ENCODE measurements around the gene EBF4. TPM values are rescaled to one million over a fixed set of nuclear protein-coding genes. Genes with fewer than 3 reads are reported as not detected.

EBF4 gene
- total RNA-seq, 2 donors from 2014 or later: 6.4 to 12.1 TPM

GRCh38 chr20:2653556-2654383 lies 38.8 kb upstream of the EBF4 start:
- peak overlapping the region; percentile 97 for H3K4me3 ChIP-seq (ENCODE audit: low read length)
- H3K36me3 ChIP-seq (ENCODE audit: control insufficient read depth, insufficient read depth, low read length): peaks cover 51% of the 10 kb centered on the region
- H3K27me3 ChIP-seq (ENCODE audit: control insufficient read depth, insufficient read depth, low read length, poor library complexity, severe bottlenecking): no peaks in the 10 kb centered on the region
- peaks cover 56% of the 10 kb centered on the region for H3K36me3 Mint-ChIP-seq (ENCODE audit: low read depth)
- peaks cover 7% of the 10 kb centered on the region for H3K4me1 ChIP-seq (ENCODE audit: control insufficient read depth, insufficient read depth, low read length)
- H3K27ac Mint-ChIP-seq: peak overlapping the region; percentile 94
- no peaks in the 10 kb centered on the region for H3K9me3 Mint-ChIP-seq
- no peak overlapping the region for H3K27ac ChIP-seq (ENCODE audit: low read depth, low read length)
- no peaks in the 10 kb centered on the region for H3K27me3 Mint-ChIP-seq (ENCODE audit: insufficient read depth)
- peak; percentile 37 for DNase-seq
- TF ChIP-seq, protein P1, sequence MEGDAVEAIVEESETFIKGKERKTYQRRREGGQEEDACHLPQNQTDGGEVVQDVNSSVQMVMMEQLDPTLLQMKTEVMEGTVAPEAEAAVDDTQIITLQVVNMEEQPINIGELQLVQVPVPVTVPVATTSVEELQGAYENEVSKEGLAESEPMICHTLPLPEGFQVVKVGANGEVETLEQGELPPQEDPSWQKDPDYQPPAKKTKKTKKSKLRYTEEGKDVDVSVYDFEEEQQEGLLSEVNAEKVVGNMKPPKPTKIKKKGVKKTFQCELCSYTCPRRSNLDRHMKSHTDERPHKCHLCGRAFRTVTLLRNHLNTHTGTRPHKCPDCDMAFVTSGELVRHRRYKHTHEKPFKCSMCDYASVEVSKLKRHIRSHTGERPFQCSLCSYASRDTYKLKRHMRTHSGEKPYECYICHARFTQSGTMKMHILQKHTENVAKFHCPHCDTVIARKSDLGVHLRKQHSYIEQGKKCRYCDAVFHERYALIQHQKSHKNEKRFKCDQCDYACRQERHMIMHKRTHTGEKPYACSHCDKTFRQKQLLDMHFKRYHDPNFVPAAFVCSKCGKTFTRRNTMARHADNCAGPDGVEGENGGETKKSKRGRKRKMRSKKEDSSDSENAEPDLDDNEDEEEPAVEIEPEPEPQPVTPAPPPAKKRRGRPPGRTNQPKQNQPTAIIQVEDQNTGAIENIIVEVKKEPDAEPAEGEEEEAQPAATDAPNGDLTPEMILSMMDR (conservative IDR thresholded peaks at IDR 0.05): no peak
- H3K4me1 Mint-ChIP-seq: peaks cover 10% of the 10 kb centered on the region
- H3K4me3 Mint-ChIP-seq: peak overlapping the region; percentile 87
- 34 to 55% methylated on average over 12 to 24 of the region's 24 CpGs for WGBS, 2 experiments (ENCODE audit: insufficient coverage in 1 of 2, insufficient read length in 1 of 2)
- H3K9me3 ChIP-seq (ENCODE audit: control insufficient read depth, low read length): no peaks in the 10 kb centered on the region
- H3K9ac ChIP-seq (ENCODE audit: extremely low read depth, low read length, poor library complexity, severe bottlenecking): peak overlapping the region; percentile 94

GRCh38 chr20:2654384-2654822 lies 38.2 kb upstream of the EBF4 start:
- Mint-ChIP-seq H3K9me3 (no peaks in the 10 kb centered on the region), H3K4me1 (peaks cover 10% of the 10 kb centered on the region), H3K27me3 (ENCODE audit: insufficient read depth) (no peaks in the 10 kb centered on the region), H3K36me3 (ENCODE audit: low read depth) (peaks cover 61% of the 10 kb centered on the region), H3K4me3 (peak overlapping the region; percentile 87), H3K27ac (peak overlapping the region; percentile 81)
- 94 to 97% methylated on average over 6 to 9 of the region's 9 CpGs for WGBS, 2 experiments (ENCODE audit: insufficient coverage in 1 of 2, insufficient read length in 1 of 2)
- Histone ChIP-seq H3K9me3 (ENCODE audit: control insufficient read depth, low read length) (no peaks in the 10 kb centered on the region), H3K4me3 (ENCODE audit: low read length) (peak overlapping the region; percentile 97), H3K4me1 (ENCODE audit: control insufficient read depth, insufficient read depth, low read length) (peaks cover 7% of the 10 kb centered on the region), H3K36me3 (ENCODE audit: control insufficient read depth, insufficient read depth, low read length) (peaks cover 57% of the 10 kb centered on the region), H3K9ac (ENCODE audit: extremely low read depth, low read length, poor library complexity, severe bottlenecking) (no peak overlapping the region), H3K27me3 (ENCODE audit: control insufficient read depth, insufficient read depth, low read length, poor library complexity, severe bottlenecking) (no peaks in the 10 kb centered on the region), H3K27ac (ENCODE audit: low read depth, low read length) (no peak overlapping the region)
- TF ChIP-seq, protein P1 (conservative IDR thresholded peaks at IDR 0.05): no peak
- DNase-seq: no peak

DNA sequence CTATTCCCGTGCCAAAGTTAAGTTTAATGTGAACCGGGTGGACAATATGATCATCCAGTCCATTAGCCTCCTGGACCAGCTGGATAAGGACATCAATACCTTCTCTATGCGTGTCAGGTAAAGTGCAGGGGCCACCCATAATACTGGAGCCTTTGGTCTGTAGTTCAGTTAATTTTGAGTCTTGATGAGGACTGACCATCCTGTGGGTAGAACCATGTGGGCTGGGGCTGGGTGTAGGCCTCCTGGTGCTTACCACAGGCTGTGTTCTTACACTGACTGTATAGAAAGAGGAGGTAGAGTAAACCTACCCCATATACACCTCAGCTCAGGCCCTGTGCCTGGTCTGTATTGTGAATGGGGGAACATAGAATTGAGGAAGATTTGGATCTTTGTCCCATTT lies 37.7 kb upstream of the EBF4 start:
- Histone ChIP-seq H3K36me3 (ENCODE audit: control insufficient read depth, insufficient read depth, low read length) (peaks cover 60% of the 10 kb centered on the region), H3K4me3 (ENCODE audit: low read length) (peak overlapping the region; percentile 97)
- peak overlapping the region; percentile 81 for H3K27ac Mint-ChIP-seq

More for the DNA sequence above, 37.7 kb upstream of the EBF4 start:
- Mint-ChIP-seq H3K36me3 (ENCODE audit: low read depth) (peaks cover 65% of the 10 kb centered on the region), H3K4me1 (peaks cover 10% of the 10 kb centered on the region), H3K4me3 (peak overlapping the region; percentile 87), H3K9me3 (no peaks in the 10 kb centered on the region), H3K27me3 (ENCODE audit: insufficient read depth) (no peaks in the 10 kb centered on the region)
- Histone ChIP-seq H3K9me3 (ENCODE audit: control insufficient read depth, low read length) (no peaks in the 10 kb centered on the region), H3K9ac (ENCODE audit: extremely low read depth, low read length, poor library complexity, severe bottlenecking) (no peak overlapping the region), H3K27me3 (ENCODE audit: control insufficient read depth, insufficient read depth, low read length, poor library complexity, severe bottlenecking) (no peaks in the 10 kb centered on the region), H3K27ac (ENCODE audit: low read depth, low read length) (no peak overlapping the region), H3K4me1 (ENCODE audit: control insufficient read depth, insufficient read depth, low read length) (peaks cover 7% of the 10 kb centered on the region)
- no peak for DNase-seq
- 94 to 95% methylated on average over 2 to 3 of the region's 3 CpGs for WGBS, 2 experiments (ENCODE audit: insufficient coverage in 1 of 2, insufficient read length in 1 of 2)
- TF ChIP-seq, protein P1 (conservative IDR thresholded peaks at IDR 0.05): no peak
